GM12892 (cell line): ENCODE results near the gene USPL1.

Source experiments
- POLR2A ChIP-seq: IDR thresholded peaks from 2 replicates; pipeline ENCODE4 v1.6.1; 2011; ENCODE audit warnings: low read depth, low read length, control low read depth
- POLR2AphosphoS5 ChIP-seq: IDR thresholded peaks from 2 replicates; pipeline ENCODE4 v1.6.1; 2011; ENCODE audit warnings: low read depth, low read length, control low read depth
- TAF1 ChIP-seq: IDR thresholded peaks from 2 replicates; pipeline ENCODE4 v1.6.1; 2011; ENCODE audit warnings: low read depth, mild to moderate bottlenecking, control low read depth, low read length, borderline replicate concordance

DNA sequence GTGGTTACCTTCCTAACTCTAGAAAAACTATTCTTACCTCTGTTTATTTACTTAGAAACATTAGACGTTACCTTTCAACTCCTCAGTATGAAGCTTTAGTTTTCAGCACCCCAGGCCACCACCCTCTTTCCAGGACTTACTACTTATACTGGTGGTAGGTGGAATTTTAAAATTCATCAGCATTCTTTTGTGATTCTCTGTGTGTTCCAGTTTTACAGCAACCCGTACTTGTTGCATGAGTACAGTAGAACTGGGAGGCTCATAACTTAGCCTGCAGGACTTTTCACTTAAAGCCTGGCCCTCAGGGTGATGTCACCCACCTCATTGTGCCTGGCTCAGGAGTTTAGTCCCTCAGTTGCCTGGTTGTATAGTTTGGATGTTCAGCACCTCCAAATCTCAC lies 68.3 kb downstream of the USPL1 start:
- TF ChIP-seq POLR2AphosphoS5: no peak
- no peak for TF ChIP-seq POLR2A
- no peak for TF ChIP-seq TAF1
